Panc1 (cell line): ENCODE data around the gene RSRP1. TPM values are rescaled to one million over a fixed set of nuclear protein-coding genes. Genes with fewer than 3 reads are reported as not detected.
A peak's percentile ranks its signal among the peaks of the same experiment; 100 is the strongest.
"Not testable (repeated sequence)": the region's sequence is repeated elsewhere in the genome, so short reads cannot be mapped to it uniquely, and the experiment has no call there.

Source experiments
- ATAC-seq: fragments of 200-7000 bp; cut with Tn5 transposase; 2 replicates; pipeline ENCODE4 v1.9.1; 2020; ENCODE audit warnings: mild to moderate bottlenecking, moderate library complexity
- BruUV-seq: library from RNA; stranded (reverse); fragments of 400-500 nt; replicated peaks from 2 replicates; lab custom pipeline; 2021; lab: Mats Ljungman, UMichigan
- CTCF ChIA-PET: fragments of 300-600 bp; sonication (Branson Sonifier 250); formaldehyde crosslinking; loops from one replicate; lab custom pipeline; 2022; ENCODE audit warnings: antibody characterized with exemption; lab: Charles Lee
- POLR2A ChIA-PET: fragments of 300-600 bp; sonication (Branson Sonifier 250); formaldehyde crosslinking; loops from one replicate; lab custom pipeline; 2022; ENCODE audit warnings: antibody characterized with exemption; lab: Charles Lee
- DNase-seq: peaks from one replicate; pipeline ENCODE4 v3.0.0-alpha.2; 2010; ENCODE audit warnings: low read depth, low spot score
- H3K27ac ChIP-seq: 2 replicates; pipeline ENCODE4 v1.5.1; 2011; ENCODE audit warnings: mild to moderate bottlenecking, low read length, inconsistent platforms
- H3K27me3 ChIP-seq: fragments of 200-500 bp; sonication (Bioruptor generic); 2 replicates; pipeline ENCODE4 v1.6.0; 2014; ENCODE audit warnings: low read length, inconsistent platforms; ENCODE audit not compliant: control insufficient read depth, insufficient read depth
- H3K36me3 ChIP-seq: fragments of 200-500 bp; sonication (Bioruptor generic); 2 replicates; pipeline ENCODE4 v1.5.1; 2014; ENCODE audit warnings: inconsistent platforms, mild to moderate bottlenecking, low read length, moderate library complexity; ENCODE audit not compliant: control insufficient read depth, insufficient read depth
- H3K4me1 ChIP-seq: 2 replicates; pipeline ENCODE4 v1.5.1; 2011; ENCODE audit warnings: inconsistent platforms, mild to moderate bottlenecking, low read length, moderate library complexity; ENCODE audit not compliant: control insufficient read depth, insufficient read depth
- H3K4me3 ChIP-seq, 2 experiments: 2 replicates each; pipeline ENCODE4 v1.5.1; 2011 to 2012; ENCODE audit warnings: low read depth in 2 of 2, low read length in 2 of 2, mild to moderate bottlenecking in 2 of 2, inconsistent platforms in 1 of 2, moderate library complexity in 1 of 2
- H3K9me3 ChIP-seq: fragments of 200-500 bp; sonication (Bioruptor generic); 2 replicates; pipeline ENCODE4 v1.5.1; 2014; ENCODE audit warnings: low read depth, mild to moderate bottlenecking, inconsistent platforms, low read length, moderate library complexity; ENCODE audit not compliant: control insufficient read depth, insufficient read depth
- CTCF ChIP-seq: fragments of 450-650 bp; IDR thresholded peaks from 2 replicates; pipeline ENCODE4 v1.5.1; 2017; ENCODE audit warnings: mild to moderate bottlenecking
- in situ Hi-C: cut with HindIII; loops from 2 replicates; pipeline ENCODE4 v1.10.0; 2016; ENCODE audit warnings: low sequenced_read_pairs, low pct_unique_long_range_greater_than_20kb
- intact Hi-C: fragments of 100-400 bp; cut with micrococcal nuclease; formaldehyde crosslinking; loops from one replicate; pipeline ENCODE4 v1.10.0; 2022; ENCODE audit not compliant: unreplicated experiment
- total RNA-seq: library from RNA; stranded (reverse); gene quantifications from one replicate; pipeline ENCODE4 v1.2.1, GENCODE V29; 2021; ENCODE audit not compliant: unreplicated experiment

The RSRP1 gene
- total RNA-seq, 1 experiment from 2014 or later: 104 TPM

- TF ChIP-seq CTCF: peak; percentile 58
Measured at GRCh38 chr1:25290043-25290442, 42.8 kb upstream of the RSRP1 start.

GRCh38 chr1:25288573-25289101, 41.4 kb upstream of the RSRP1 start:
- DNase-seq, CTCF ChIA-PET, H3K27me3 ChIP-seq, H3K27ac ChIP-seq, H3K36me3 ChIP-seq, POLR2A ChIA-PET, H3K9me3 ChIP-seq, BruUV-seq, intact Hi-C loops, ATAC-seq, in situ Hi-C loops, H3K4me1 ChIP-seq, H3K4me3 ChIP-seq: not testable (repeated sequence)

More at GRCh38 chr1:25290043-25290442, 42.8 kb upstream of the RSRP1 start:
- BruUV-seq, POLR2A ChIA-PET, H3K27ac ChIP-seq, H3K36me3 ChIP-seq, H3K4me1 ChIP-seq, intact Hi-C loops, DNase-seq, CTCF ChIA-PET, in situ Hi-C loops, H3K4me3 ChIP-seq, H3K9me3 ChIP-seq, H3K27me3 ChIP-seq: not testable (repeated sequence)
- ATAC-seq: peak; percentile 82

GRCh38 chr1:25287164-25287563, 39.9 kb upstream of the RSRP1 start:
- DNase-seq, in situ Hi-C loops, H3K36me3 ChIP-seq, BruUV-seq, H3K27ac ChIP-seq, H3K4me3 ChIP-seq, H3K4me1 ChIP-seq, POLR2A ChIA-PET, intact Hi-C loops, H3K9me3 ChIP-seq, H3K27me3 ChIP-seq: not testable (repeated sequence)
- 0 out of 2 replicates have a peak, but pooled peaks have one; percentile 41 for ATAC-seq
- CTCF ChIA-PET: interaction anchor here (0.8 kb wide), 1 partner anchor 118 kb away, joined by 3 read pairs; no protein-coding TSS in a partner anchor

GRCh38 chr1:25285862-25286261, 38.6 kb upstream of the RSRP1 start:
- DNase-seq, H3K9me3 ChIP-seq, ATAC-seq, H3K4me1 ChIP-seq, H3K36me3 ChIP-seq, intact Hi-C loops, H3K4me3 ChIP-seq, BruUV-seq, H3K27ac ChIP-seq, H3K27me3 ChIP-seq, in situ Hi-C loops, CTCF ChIA-PET: not testable (repeated sequence)
- POLR2A ChIA-PET: interaction anchor here (0.7 to 0.9 kb wide), 2 partner anchors 85 to 119 kb away, joined by 4 to 5 read pairs; no protein-coding TSS in a partner anchor

GRCh38 chr1:25279693-25280111, 32.4 kb upstream of the RSRP1 start:
- intact Hi-C loops, H3K27me3 ChIP-seq, H3K4me1 ChIP-seq, H3K9me3 ChIP-seq, CTCF ChIA-PET, H3K36me3 ChIP-seq, H3K4me3 ChIP-seq, BruUV-seq, DNase-seq, in situ Hi-C loops, POLR2A ChIA-PET, H3K27ac ChIP-seq: not testable (repeated sequence)
- ATAC-seq: peak; percentile 44; the same call in 1 of the 2 replicates

- H3K4me3 ChIP-seq, POLR2A ChIA-PET, ATAC-seq, BruUV-seq, H3K36me3 ChIP-seq, DNase-seq, intact Hi-C loops, H3K4me1 ChIP-seq, H3K27me3 ChIP-seq, in situ Hi-C loops, CTCF ChIA-PET, H3K27ac ChIP-seq, H3K9me3 ChIP-seq: not testable (repeated sequence)
Measured at GRCh38 chr1:25278790-25279189, 31.5 kb upstream of the RSRP1 start.

- in situ Hi-C loops, H3K27me3 ChIP-seq, H3K4me1 ChIP-seq, POLR2A ChIA-PET, H3K4me3 ChIP-seq, H3K9me3 ChIP-seq, BruUV-seq, H3K36me3 ChIP-seq, DNase-seq, CTCF ChIA-PET, ATAC-seq, H3K27ac ChIP-seq, intact Hi-C loops: not testable (repeated sequence)
Measured at GRCh38 chr1:25278358-25278757, 31.1 kb upstream of the RSRP1 start.
